Colonic mucosa (tissue), 4 donors: ENCODE results near the gene EMILIN2. TPM values are rescaled to one million over a fixed set of nuclear protein-coding genes. Genes with fewer than 3 reads are reported as not detected.
"Not testable (repeated sequence)": the region's sequence is repeated elsewhere in the genome, so short reads cannot be mapped to it uniquely, and the experiment has no call there.

Source experiments
- DNase-seq: peaks from one replicate; pipeline ENCODE4 v3.0.0-alpha.2; 2020
- H3K27ac ChIP-seq: fragments of 200-600 bp; one replicate; pipeline ENCODE4 v1.8.0; 2021
- H3K27me3 ChIP-seq: fragments of 200-600 bp; one replicate; pipeline ENCODE4 v1.8.0; 2021
- H3K36me3 ChIP-seq: fragments of 200-600 bp; one replicate; pipeline ENCODE4 v1.8.0; 2021
- H3K4me1 ChIP-seq: fragments of 200-600 bp; one replicate; pipeline ENCODE4 v1.8.0; 2021; ENCODE audit warnings: mild to moderate bottlenecking
- H3K4me3 ChIP-seq: fragments of 200-600 bp; one replicate; pipeline ENCODE4 v1.8.0; 2021
- H3K9ac ChIP-seq, 2 donors: one replicate each; pipeline ENCODE4 v1.7.0; 2013; ENCODE audit warnings: control low read depth in 2 of 2, low read depth in 2 of 2, low read length in 2 of 2
- H3K9me3 ChIP-seq: fragments of 200-600 bp; one replicate; pipeline ENCODE4 v1.8.0; 2021
- CTCF ChIP-seq: fragments of 200-600 bp; IDR thresholded peaks from one replicate; pipeline ENCODE4 v1.8.0; 2022; ENCODE audit warnings: antibody characterized with exemption, mild to moderate bottlenecking
- intact Hi-C: fragments of 100-400 bp; cut with DNase I; formaldehyde crosslinking; loops from one replicate; pipeline ENCODE4 v1.14.1; 2022
- total RNA-seq, 2 donors: library from RNA; stranded (reverse); fragmentation: NEBNext Ultra II Directional in 1 of 2; extraction: Animal tissue kit (Norgen Biotek cat#: 25700) in 1 of 2; gene quantifications; one replicate each; pipeline ENCODE4 v1.2.1, GENCODE V29; 2021
- donor health status: healthy.
- donor health status: DM: no; HTN: no; CAD: no.
- donor health status: DM: no; HTN: no; CAD: no.

The EMILIN2 gene
- 10 to 100 TPM; 17.0 to 23.2 TPM for total RNA-seq

- Histone ChIP-seq H3K4me1 (peaks cover 3% of the 10 kb centered on the region), H3K27me3 (peaks cover 30% of the 10 kb centered on the region), H3K9ac (peak within 1 kb of the TSS; percentile 38 to 54), H3K27ac (peak within 1 kb of the TSS; percentile 53), H3K9me3 (no peaks in the 10 kb centered on the region), H3K4me3 (peak within 1 kb of the TSS; percentile 33), H3K36me3 (no peaks in the 10 kb centered on the region)
- intact Hi-C loops = no loop called here
- DNase-seq = peak; percentile 59
- no peak for TF ChIP-seq CTCF
Observed at GRCh38 chr18:2846636-2847316, at the start of gene EMILIN2. Gene EMILIN2 (plus strand): TSS chr18:2847006. CDS start chr18:2847189, 183 bp downstream.

GRCh38 chr18:2797951-2798350 is 48.9 kb upstream of the EMILIN2 start:
- Histone ChIP-seq H3K4me3 (no peak overlapping the region), H3K9me3 (no peaks in the 10 kb centered on the region), H3K27me3 (no peaks in the 10 kb centered on the region), H3K36me3 (peaks cover 9% of the 10 kb centered on the region), H3K27ac (no peak overlapping the region), H3K4me1 (no peaks in the 10 kb centered on the region), H3K9ac (no peak overlapping the region)
- DNase-seq = no peak
- intact Hi-C loops = no loop called here
- no peak for TF ChIP-seq CTCF

GRCh38 chr18:2799369-2799768 is 47.4 kb upstream of the EMILIN2 start:
- Histone ChIP-seq H3K4me3 (no peak overlapping the region), H3K4me1 (no peaks in the 10 kb centered on the region), H3K9ac (no peak overlapping the region), H3K9me3 (no peaks in the 10 kb centered on the region), H3K27me3 (no peaks in the 10 kb centered on the region), H3K27ac (no peak overlapping the region), H3K36me3 (peaks cover 9% of the 10 kb centered on the region)
- no peak for DNase-seq
- intact Hi-C loops = no loop called here
- TF ChIP-seq CTCF = no peak

GRCh38 chr18:2805970-2806943 is 40.5 kb upstream of the EMILIN2 start:
- intact Hi-C loops = no loop called here
- TF ChIP-seq CTCF = no peak
- no peaks in the 10 kb centered on the region for H3K9me3 ChIP-seq
- no peak for DNase-seq
- no peaks in the 10 kb centered on the region for H3K27me3 ChIP-seq
- H3K9ac ChIP-seq = no peak overlapping the region
- H3K4me3 ChIP-seq = no peak overlapping the region
- no peaks in the 10 kb centered on the region for H3K36me3 ChIP-seq
- H3K27ac ChIP-seq = no peak overlapping the region
- no peaks in the 10 kb centered on the region for H3K4me1 ChIP-seq

GRCh38 chr18:2808640-2809039 is 38.2 kb upstream of the EMILIN2 start:
- H3K27me3 ChIP-seq, H3K4me1 ChIP-seq, DNase-seq, H3K27ac ChIP-seq, H3K4me3 ChIP-seq, H3K36me3 ChIP-seq, H3K9ac ChIP-seq, H3K9me3 ChIP-seq, intact Hi-C loops: not testable (repeated sequence)

- H3K27me3 ChIP-seq, H3K4me3 ChIP-seq, DNase-seq, intact Hi-C loops, H3K27ac ChIP-seq, H3K9me3 ChIP-seq, H3K9ac ChIP-seq, H3K4me1 ChIP-seq, H3K36me3 ChIP-seq: not testable (repeated sequence)
Observed at GRCh38 chr18:2809666-2810183, 37.1 kb upstream of the EMILIN2 start.
